H1 (cell line): ENCODE measurements around the gene NFATC4. TPM values are rescaled to one million over a fixed set of nuclear protein-coding genes. Genes with fewer than 3 reads are reported as not detected.

Experiments
- CTCF ChIA-PET: fragments of 300-600 bp; sonication (Branson Sonifier 250); formaldehyde crosslinking; loops from one replicate; lab custom pipeline; 2021; ENCODE audit not compliant: partially characterized antibody; lab: Charles Lee
- POLR2A ChIA-PET: fragments of 300-600 bp; sonication (Branson Sonifier 250); formaldehyde crosslinking; loops from one replicate; lab custom pipeline; 2021; ENCODE audit warnings: inconsistent platforms; ENCODE audit not compliant: partially characterized antibody; lab: Charles Lee
- DNase-seq, 2 experiments: peaks; one replicate each; pipeline versions ENCODE4 v3.0.0 to v3.0.0-alpha.2; 2010 to 2022; ENCODE audit warnings: low spot score in 2 of 2, low read depth in 1 of 2, mixed read lengths in 1 of 2
- FAIRE-seq: peaks from 2 replicates; lab custom pipeline; 2011; peaks lifted over from hg19 to GRCh38; lab: Jason Lieb, UNC
- H2AFZ ChIP-seq: 2 replicates; pipeline ENCODE4 v1.8.1; 2012; ENCODE audit warnings: low read length, inconsistent platforms
- H2AK5ac ChIP-seq: 2 replicates; pipeline ENCODE4 v1.6.1; 2013; ENCODE audit warnings: low read depth, low read length
- H2BK120ac ChIP-seq: replicated peaks from 2 replicates; pipeline ENCODE3; 2013; ENCODE audit warnings: low read depth, low read length, inconsistent platforms
- H2BK12ac ChIP-seq: 2 replicates; pipeline ENCODE4 v1.6.1; 2013; ENCODE audit warnings: low read depth, low read length
- H2BK15ac ChIP-seq: 2 replicates; pipeline ENCODE4 v1.6.1; 2013; ENCODE audit warnings: low read length
- H2BK20ac ChIP-seq: 2 replicates; pipeline ENCODE4 v1.6.1; 2013; ENCODE audit warnings: low read length
- H2BK5ac ChIP-seq: 2 replicates; pipeline ENCODE4 v1.6.1; 2013; ENCODE audit warnings: low read depth, low read length
- H3K14ac ChIP-seq: 2 replicates; pipeline ENCODE4 v1.6.1; 2013; ENCODE audit warnings: inconsistent platforms; ENCODE audit not compliant: insufficient read length
- H3K18ac ChIP-seq: 2 replicates; pipeline ENCODE4 v1.6.1; 2013; ENCODE audit warnings: low read length; ENCODE audit errors: extremely low read depth
- H3K23ac ChIP-seq: 2 replicates; pipeline ENCODE4 v1.6.1; 2013; ENCODE audit warnings: inconsistent platforms; ENCODE audit not compliant: insufficient read length
- H3K23me2 ChIP-seq: 2 replicates; pipeline ENCODE4 v1.6.1; 2013; ENCODE audit warnings: low read depth, low read length
- H3K27ac ChIP-seq: 2 replicates; pipeline ENCODE4 v1.6.1; 2011; ENCODE audit warnings: low read depth, low read length, inconsistent platforms
- H3K27me3 ChIP-seq, 4 experiments: replicated peaks in 1 of 4; 1 replicate in 1 of 4; 2 replicates in 3 of 4; pipeline versions ENCODE4 v1.6.1 to v1.8.1; 2011 to 2013; ENCODE audit warnings: low read length in 3 of 4, mild to moderate bottlenecking in 3 of 4, inconsistent platforms in 2 of 4, mixed read lengths in 2 of 4, moderate library complexity in 1 of 4; ENCODE audit not compliant: control insufficient read depth in 3 of 4, insufficient read depth in 3 of 4; ENCODE audit errors: extremely low read depth in 1 of 4
- H3K36me3 ChIP-seq, 4 experiments: 2 replicates each; pipeline versions ENCODE4 v1.6.1 to v1.8.1; 2011 to 2013; ENCODE audit warnings: mild to moderate bottlenecking in 4 of 4, low read length in 3 of 4, moderate library complexity in 2 of 4, control low read depth in 1 of 4, inconsistent platforms in 1 of 4; ENCODE audit not compliant: insufficient read depth in 4 of 4, control insufficient read depth in 2 of 4
- H3K4ac ChIP-seq: replicated peaks from 2 replicates; pipeline ENCODE3; 2013; ENCODE audit warnings: low read length, low read depth, mixed read lengths, inconsistent platforms; ENCODE audit not compliant: insufficient read length
- H3K4me1 ChIP-seq, 4 experiments: replicated peaks in 1 of 4; 1 replicate in 1 of 4; 2 replicates in 3 of 4; pipeline versions ENCODE4 v1.6.1 to v1.8.1; 2011 to 2013; ENCODE audit warnings: low read length in 3 of 4, inconsistent platforms in 2 of 4, mixed read lengths in 1 of 4; ENCODE audit not compliant: insufficient read depth in 4 of 4, control insufficient read depth in 3 of 4
- H3K4me2 ChIP-seq, 2 experiments: 2 replicates each; pipeline versions ENCODE4 v1.6.1 to v1.8.1; 2011 to 2013; ENCODE audit warnings: low read depth in 2 of 2, low read length in 2 of 2, control low read depth in 1 of 2, inconsistent platforms in 1 of 2, mild to moderate bottlenecking in 1 of 2; ENCODE audit not compliant: insufficient read depth in 1 of 2
- H3K4me3 ChIP-seq, 4 experiments: fragments of 200-600, 300-600 bp in 1 of 4; sonication (generic), shearing (Covaris generic), sonication (Bioruptor Twin) in 1 of 4; 2 replicates each; pipeline versions ENCODE4 v1.5.1 to v1.8.1; 2011 to 2016; ENCODE audit warnings: low read length in 4 of 4, low read depth in 3 of 4, control low read depth in 2 of 4, inconsistent platforms in 2 of 4, mild to moderate bottlenecking in 2 of 4, mixed read lengths in 1 of 4, moderate library complexity in 1 of 4; ENCODE audit not compliant: insufficient read depth in 2 of 4; ENCODE audit errors: extremely low read depth in 1 of 4
- H3K56ac ChIP-seq: replicated peaks from 2 replicates; pipeline ENCODE3; 2013; ENCODE audit warnings: low read depth, mild to moderate bottlenecking, mixed read lengths, low read length, inconsistent platforms; ENCODE audit not compliant: insufficient read length
- H3K79me1 ChIP-seq: 2 replicates; pipeline ENCODE4 v1.6.1; 2013; ENCODE audit warnings: low read depth, low read length, control low read depth
- H3K79me2 ChIP-seq, 2 experiments: 2 replicates each; pipeline versions ENCODE4 v1.6.1 to v1.8.1; 2012 to 2013; ENCODE audit warnings: low read length in 2 of 2, mild to moderate bottlenecking in 2 of 2, inconsistent platforms in 1 of 2; ENCODE audit not compliant: insufficient read depth in 2 of 2, control insufficient read depth in 1 of 2
- H3K9ac ChIP-seq, 4 experiments: replicated peaks in 1 of 4; 1 replicate in 1 of 4; 2 replicates in 3 of 4; pipeline versions ENCODE4 v1.6.1 to v1.8.1; 2011 to 2013; ENCODE audit warnings: low read depth in 3 of 4, low read length in 3 of 4, control low read depth in 2 of 4, mild to moderate bottlenecking in 2 of 4, moderate library complexity in 2 of 4, inconsistent platforms in 1 of 4; ENCODE audit errors: extremely low read depth in 1 of 4
- H3K9me3 ChIP-seq, 2 experiments: 2 replicates each; pipeline versions ENCODE4 v1.6.1 to v1.8.1; 2012 to 2013; ENCODE audit warnings: mild to moderate bottlenecking in 2 of 2, moderate library complexity in 2 of 2, control low read depth in 1 of 2, inconsistent platforms in 1 of 2, low read depth in 1 of 2, low read length in 1 of 2, mixed read lengths in 1 of 2; ENCODE audit not compliant: insufficient read depth in 2 of 2
- H4K20me1 ChIP-seq, 2 experiments: replicated peaks in 1 of 2; 2 replicates each; pipeline versions ENCODE3 to v1.8.1; 2011 to 2013; ENCODE audit warnings: inconsistent platforms in 2 of 2, low read length in 2 of 2, mild to moderate bottlenecking in 1 of 2; ENCODE audit not compliant: insufficient read depth in 2 of 2, control insufficient read depth in 1 of 2
- H4K5ac ChIP-seq: 2 replicates; pipeline ENCODE4 v1.6.1; 2013; ENCODE audit warnings: low read length, low read depth, mixed read lengths, inconsistent platforms; ENCODE audit not compliant: insufficient read length
- H4K8ac ChIP-seq: 2 replicates; pipeline ENCODE4 v1.8.0; 2013; ENCODE audit warnings: mild to moderate bottlenecking, moderate library complexity, low read length, inconsistent platforms; ENCODE audit not compliant: insufficient read depth; ENCODE audit errors: extremely low read depth
- H4K91ac ChIP-seq: replicated peaks from 2 replicates; pipeline ENCODE3; 2013; ENCODE audit warnings: low read length, mixed read lengths, inconsistent platforms; ENCODE audit not compliant: insufficient read length
- ASH2L ChIP-seq: fragments of 200-600, 300-600 bp; sonication (generic); IDR thresholded peaks from one replicate; pipeline ENCODE4 v1.7.1; 2017; ENCODE audit warnings: low read length
- ATF2 ChIP-seq: IDR thresholded peaks from 2 replicates; pipeline ENCODE4 v1.6.1; 2012; ENCODE audit warnings: low read length, inconsistent platforms
- BRCA1 ChIP-seq: IDR thresholded peaks from 2 replicates; pipeline ENCODE4 v1.6.1; 2012; ENCODE audit warnings: low read depth, low read length, improper control_type of control experiment
- CHD2 ChIP-seq: IDR thresholded peaks from 2 replicates; pipeline ENCODE4 v1.6.1; 2012; ENCODE audit warnings: low read length, improper control_type of control experiment
- CREB1 ChIP-seq: IDR thresholded peaks from 2 replicates; pipeline ENCODE4 v1.6.1; 2012; ENCODE audit warnings: inconsistent platforms
- GABPA ChIP-seq: IDR thresholded peaks from 2 replicates; pipeline ENCODE4 v1.6.1; 2011; ENCODE audit warnings: mild to moderate bottlenecking, low read length, moderate library complexity, borderline replicate concordance; ENCODE audit not compliant: insufficient read depth
- GTF2F1 ChIP-seq: IDR thresholded peaks from 2 replicates; pipeline ENCODE4 v1.6.1; 2012; ENCODE audit warnings: low read depth, low read length, improper control_type of control experiment, borderline replicate concordance
- KDM4A ChIP-seq: IDR thresholded peaks from one replicate; pipeline ENCODE4 v1.7.1; 2012; ENCODE audit warnings: low read depth, mild to moderate bottlenecking, moderate library complexity, low read length, inconsistent platforms; ENCODE audit not compliant: severe bottlenecking
- KDM5A ChIP-seq: fragments of 200-600 bp; IDR thresholded peaks from 2 replicates; pipeline ENCODE4 v1.7.1; 2012; ENCODE audit warnings: mild to moderate bottlenecking, low read length, inconsistent platforms, mixed read lengths
- MAX ChIP-seq: IDR thresholded peaks from 2 replicates; pipeline ENCODE4 v1.6.1; 2012; ENCODE audit warnings: inconsistent platforms
- RFX5 ChIP-seq: IDR thresholded peaks from 2 replicates; pipeline ENCODE4 v1.6.1; 2011; ENCODE audit warnings: low read depth, low read length, improper control_type of control experiment, borderline replicate concordance
- WGBS, 2 experiments: shearing (Covaris generic) in 1 of 2; methylation state at CpG; one replicate each; pipeline versions ENCODE4 v1.1.6 to v1.1.7; 2013 to 2015; ENCODE audit warnings: low lambda C conversion rate in 2 of 2, mixed read lengths in 2 of 2, inconsistent platforms in 1 of 2, low coverage in 1 of 2, missing lambda C conversion rate in 1 of 2; ENCODE audit not compliant: insufficient replicate concordance in 2 of 2, insufficient coverage in 1 of 2, insufficient read length in 1 of 2; ENCODE audit errors: extremely low coverage in 1 of 2, missing lambda C conversion rate in 1 of 2; 5-methylcytosine and 5-hydroxymethylcytosine counted together
- polyA plus RNA-seq, 7 experiments: library from polyadenylated mRNA; depleted of rRNA in 3 of 7; stranded (reverse) in 5 of 7; unstranded in 2 of 7; fragments of >200 nt in 5 of 7; fragments of 200-250 nt in 2 of 7; gene quantifications; 1 replicate in 5 of 7; 2 replicates in 1 of 7; 4 replicates in 1 of 7; pipeline versions ENCODE4 v1.2.1 to v1.2.3, GENCODE V29; 2011 to 2013; ENCODE audit warnings: missing spikeins in 2 of 7, mixed read lengths in 2 of 7
- total RNA-seq: library from RNA; stranded (reverse); fragmentation: NEBNext Ultra II Directional; extraction: Animal tissue kit (Norgen Biotek cat#: 25700); gene quantifications from 2 replicates; pipeline ENCODE4 v1.2.1, GENCODE V29; 2021

NFATC4 gene
- total and polyA plus RNA-seq, 2 of the 8 experiments (the other 6 are each of a cell fraction or from before 2014, with no cell fraction given) = 47.3 to 50.3 TPM

GRCh38 chr14:24406416-24406815 lies 38.4 kb downstream of the NFATC4 start:
- 87% methylated on average over 6 of the region's 6 CpGs; no CpG with 5 or more reads in 1 of the 2 experiments for WGBS, 2 experiments
- H3K36me3 ChIP-seq = no peaks in the 10 kb centered on the region; a peak in 2 of 8 replicates
- TF ChIP-seq MAX = no peak
- TF ChIP-seq CHD2 = no peak
- no peak for TF ChIP-seq ASH2L
- TF ChIP-seq KDM4A = no peak
- no peak for TF ChIP-seq ATF2
- no peak for TF ChIP-seq GTF2F1
- no peak for TF ChIP-seq KDM5A
- TF ChIP-seq GABPA = no peak
- TF ChIP-seq RFX5 = no peak
- TF ChIP-seq BRCA1 = no peak
- TF ChIP-seq CREB1 = no peak

More at GRCh38 chr14:24406416-24406815, 38.4 kb downstream of the NFATC4 start:
- Histone ChIP-seq H3K9ac (no peak overlapping the region), H3K27me3 (0 out of 7 replicates have a peak, but pooled peaks cover 0 to 2% (median 0%) of the 10 kb centered on the region in 4 experiments), H3K23me2 (peaks cover 2% of the 10 kb centered on the region; the same call in 1 of the 2 replicates), H4K8ac (no peak overlapping the region), H2AFZ (no peak overlapping the region), H4K5ac (no peak overlapping the region), H3K18ac (no peak overlapping the region), H4K20me1 (peaks cover 0 to 2% of the 10 kb centered on the region in 2 experiments), H3K56ac (no peak overlapping the region), H3K79me2 (no peaks in the 10 kb centered on the region), H2BK20ac (no peak overlapping the region), H3K27ac (no peak overlapping the region), H3K79me1 (peaks cover 3% of the 10 kb centered on the region; the same call in 1 of the 2 replicates), H3K4me2 (no peak overlapping the region), H2AK5ac (no peak overlapping the region), H3K4me3 (no peak overlapping the region), H3K4me1 (peaks cover 0 to 4% (median 2%) of the 10 kb centered on the region in 4 experiments; a peak in 3 of 7 replicates), H3K9me3 (no peaks in the 10 kb centered on the region), H2BK120ac (no peak overlapping the region), H2BK5ac (no peak overlapping the region), H3K4ac (no peak overlapping the region), H3K14ac (no peak overlapping the region), H4K91ac (no peak overlapping the region), H3K23ac (no peak overlapping the region), H2BK12ac (no peak overlapping the region), H2BK15ac (no peak overlapping the region)
- ChIA-PET POLR2A (interaction anchor here (1.2 to 5.0 kb wide), 5 partner anchors 8 to 33 kb away, joined by 3 to 25 read pairs (median 4); partner anchors contain the start of genes CBLN3, KHNYN and NYNRIN), CTCF (interaction anchor here (0.6 to 10.7 kb wide), 15 partner anchors 10 to 98 kb away, joined by 3 to 67 read pairs (median 6); partner anchors contain the start of genes ADCY4, CIDEB and NFATC4)
- DNase-seq (no peak), FAIRE-seq (no peak)
